Measurements from ENCODE around the gene PLK3. TPM values are rescaled to one million over a fixed set of nuclear protein-coding genes. Genes with fewer than 3 reads are reported as not detected.

Gene PLK3
- total RNA-seq, 1 donor from 2014 or later: 36.8 TPM

DNA sequence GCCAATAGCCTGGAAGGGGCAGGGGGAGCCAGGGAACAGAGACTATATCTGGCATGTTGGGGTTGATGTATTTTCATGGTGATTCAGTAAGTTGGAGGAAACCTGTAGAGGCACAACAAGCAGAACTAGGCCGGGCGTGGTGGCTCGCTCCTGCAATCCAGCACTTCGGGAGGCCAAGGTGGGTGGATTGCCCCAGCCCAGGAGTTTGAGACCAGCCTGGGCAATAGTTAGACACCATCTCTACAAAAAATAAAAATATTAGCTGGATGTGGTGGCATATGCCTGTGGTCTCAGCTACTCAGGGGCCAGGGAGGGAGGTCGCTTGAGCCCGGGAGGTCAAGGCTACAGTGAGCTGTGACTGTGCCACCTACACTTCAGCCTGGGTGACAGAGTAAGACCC, 53.0 kb downstream of the PLK3 start:
- no peak for DNase-seq (ENCODE audit: low spot score)

GRCh38 chr1:44854970-44855369, 54.8 kb downstream of the PLK3 start:
- DNase-seq (ENCODE audit: low spot score): no peak

Other genes with a start within 250 kb of the PLK3 start
- gene TMEM53, start 125.9 kb upstream of the PLK3 start, total RNA-seq (ENCODE audit: insufficient read depth, low replicate concordance): 3.6 TPM
- not detected for gene ARMH1, start 125.7 kb upstream of the PLK3 start, total RNA-seq (ENCODE audit: insufficient read depth, low replicate concordance)
- gene RNU5D-1, start 69.2 kb upstream of the PLK3 start, total RNA-seq (ENCODE audit: insufficient read depth, low replicate concordance): not detected
- 1.7 TPM for gene KIF2C, start 60.5 kb upstream of the PLK3 start, total RNA-seq (ENCODE audit: insufficient read depth, low replicate concordance)
- 1,750 TPM for gene RPS8, start 24.8 kb upstream of the PLK3 start, total RNA-seq (ENCODE audit: insufficient read depth, low replicate concordance)
- gene BEST4, start 12.2 kb upstream of the PLK3 start, total RNA-seq (ENCODE audit: insufficient read depth, low replicate concordance): 0.48 TPM
- not detected for gene DYNLT4, start 7.0 kb downstream of the PLK3 start, total RNA-seq (ENCODE audit: insufficient read depth, low replicate concordance)
- 10.1 TPM for gene BTBD19, start 8.1 kb downstream of the PLK3 start, total RNA-seq (ENCODE audit: insufficient read depth, low replicate concordance)
- gene PTCH2, start 42.9 kb downstream of the PLK3 start, total RNA-seq (ENCODE audit: insufficient read depth, low replicate concordance): 0.72 TPM
- 5.5 TPM for gene EIF2B3, start 186.2 kb downstream of the PLK3 start, total RNA-seq (ENCODE audit: insufficient read depth, low replicate concordance)
- 10.6 TPM for gene HECTD3, start 210.9 kb downstream of the PLK3 start, total RNA-seq (ENCODE audit: insufficient read depth, low replicate concordance)
- gene UROD, start 211.9 kb downstream of the PLK3 start, total RNA-seq (ENCODE audit: insufficient read depth, low replicate concordance): 77.5 TPM

All from umbilical cord (tissue), 2 donors.